Body of pancreas (tissue), 4 donors: ENCODE results near the gene CD6. TPM values are rescaled to one million over a fixed set of nuclear protein-coding genes. Genes with fewer than 3 reads are reported as not detected.

ENCODE experiments used
- ATAC-seq: fragments of 150-250 bp; one replicate; pipeline ENCODE4 v1.9.1; 2016
- DNase-seq, 4 donors: peaks; one replicate each; pipeline ENCODE4 v3.0.0-alpha.2; 2019
- H3K27ac ChIP-seq, 4 donors: fragments of 200-600 bp; sonication (generic); 1 replicate in 3 of 4; 2 replicates in 1 of 4; pipeline versions ENCODE4 v1.5.1 to v1.6.1; 2016 to 2019; ENCODE audit warnings: mild to moderate bottlenecking in 1 of 4, mixed read lengths in 1 of 4, moderate library complexity in 1 of 4
- H3K27me3 ChIP-seq, 2 donors: fragments of 200-600 bp; sonication (generic); one replicate each; pipeline ENCODE4 v1.6.0; 2016; ENCODE audit warnings: mild to moderate bottlenecking in 1 of 2
- H3K36me3 ChIP-seq, 2 donors: fragments of 200-600 bp; sonication (generic); replicated peaks in 1 of 2; 2 replicates each; pipeline ENCODE4 v1.5.1; 2016; ENCODE audit warnings: low read depth in 2 of 2; ENCODE audit not compliant: insufficient read depth in 1 of 2
- H3K4me1 ChIP-seq: fragments of 200-600 bp; sonication (generic); one replicate; pipeline ENCODE4 v1.6.0; 2016
- H3K4me3 ChIP-seq, 2 donors: fragments of 200-600 bp; sonication (generic); 1 replicate in 1 of 2; 2 replicates in 1 of 2; pipeline ENCODE4 v1.5.1; 2016 to 2019
- H3K9me3 ChIP-seq, 3 donors: fragments of 200-600 bp; sonication (generic); 1 replicate in 2 of 3; 2 replicates in 1 of 3; pipeline ENCODE4 v1.5.1; 2016
- CTCF ChIP-seq, 7 experiments: fragments of 450-650 bp in 4 of 7; fragments of 200-600 bp in 3 of 7; sonication (generic) in 3 of 7; IDR thresholded peaks; one replicate each; pipeline ENCODE4 v1.5.1; 2016 to 2019; ENCODE audit warnings: antibody characterized with exemption in 7 of 7
- POLR2A ChIP-seq, 3 donors: fragments of 450-650 bp; IDR thresholded peaks; one replicate each; pipeline ENCODE4 v1.6.1; 2016; ENCODE audit warnings: antibody characterized with exemption in 3 of 3, mild to moderate bottlenecking in 2 of 3
- WGBS, 2 donors: methylation state at CpG; one replicate each; pipeline ENCODE4 v1.1.5; 2017; 5-methylcytosine and 5-hydroxymethylcytosine counted together
- intact Hi-C: fragments of 100-400 bp; cut with DNase I; formaldehyde crosslinking; loops from one replicate; pipeline ENCODE4 v1.15.1; 2023
- total RNA-seq, 2 donors: library from RNA; depleted of rRNA; stranded (reverse); fragments of >200 nt; gene quantifications; one replicate each; pipeline ENCODE4 v1.1.0, GENCODE V29; 2016

The CD6 gene
- total RNA-seq, 2 donors from 2014 or later = 1.0 to 3.3 TPM

GRCh38 chr11:60960405-60960804 is 11.1 kb upstream of the CD6 start:
- DNase-seq = no peak
- Histone ChIP-seq H3K4me3 (no peak overlapping the region), H3K4me1 (no peaks in the 10 kb centered on the region), H3K9me3 (no peaks in the 10 kb centered on the region), H3K36me3 (no peaks in the 10 kb centered on the region), H3K27ac (no peak overlapping the region), H3K27me3 (no peaks in the 10 kb centered on the region)
- intact Hi-C loops = no loop called here
- TF ChIP-seq POLR2A (IDR thresholded peaks at IDR 0.05) = no peak
- no peak for TF ChIP-seq CTCF (IDR thresholded peaks at IDR 0.05)
- ATAC-seq = no peak
- 89 to 90% methylated on average over 7 of the region's 7 CpGs for WGBS, 2 donors

- Histone ChIP-seq H3K27me3 (no peaks in the 10 kb centered on the region), H3K9me3 (no peaks in the 10 kb centered on the region), H3K27ac (no peak overlapping the region), H3K4me3 (no peak overlapping the region), H3K4me1 (no peaks in the 10 kb centered on the region), H3K36me3 (no peaks in the 10 kb centered on the region)
- TF ChIP-seq POLR2A (IDR thresholded peaks at IDR 0.05) (no peak), CTCF (IDR thresholded peaks at IDR 0.05) (no peak)
- no peak for DNase-seq
- WGBS, 2 donors = 82 to 89% methylated on average over 6 of the region's 6 CpGs
- intact Hi-C loops = no loop called here
- no peak for ATAC-seq
These were observed 6.7 kb upstream of the CD6 start for GRCh38 chr11:60964801-60965200.

- Histone ChIP-seq H3K9me3 (no peaks in the 10 kb centered on the region), H3K27ac (no peak overlapping the region), H3K4me1 (peaks cover 4% of the 10 kb centered on the region), H3K36me3 (no peaks in the 10 kb centered on the region), H3K27me3 (no peaks in the 10 kb centered on the region), H3K4me3 (no peak overlapping the region)
- intact Hi-C loops = no loop called here
- DNase-seq (no peak), ATAC-seq (no peak)
- TF ChIP-seq CTCF (IDR thresholded peaks at IDR 0.05) = no peak
- no peak for TF ChIP-seq POLR2A (IDR thresholded peaks at IDR 0.05)
- WGBS, 2 donors = 63 to 80% methylated on average over 4 of the region's 4 CpGs
These were observed 4.6 kb upstream of the CD6 start for GRCh38 chr11:60966890-60967289.

DNA sequence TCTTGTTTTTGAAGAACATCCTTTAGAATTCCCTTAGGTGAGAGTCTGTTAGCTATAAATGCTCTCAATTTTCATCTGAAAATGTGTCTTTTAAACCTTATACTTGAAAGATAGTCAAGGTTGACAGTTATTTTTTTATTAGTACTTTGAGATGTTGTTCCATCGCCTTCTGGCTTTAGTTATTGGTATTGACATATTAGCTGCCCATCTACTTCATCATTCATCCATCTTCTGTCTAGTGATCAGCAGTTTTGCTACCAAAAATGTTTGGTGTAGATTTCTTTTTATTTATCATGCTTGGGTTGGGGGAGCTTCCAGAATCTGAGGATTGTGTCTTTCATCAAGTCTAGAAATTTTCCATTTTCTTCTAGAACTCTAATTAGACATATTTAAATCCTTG is 3.3 kb upstream of the CD6 start:
- WGBS, 2 donors = 38 to 82% methylated on average over 1 of the region's 1 CpG
- no peak overlapping the region for H3K4me3 ChIP-seq
- no peaks in the 10 kb centered on the region for H3K36me3 ChIP-seq
- DNase-seq = no peak
- H3K27me3 ChIP-seq = no peaks in the 10 kb centered on the region
- no peak overlapping the region for H3K27ac ChIP-seq
- no peaks in the 10 kb centered on the region for H3K9me3 ChIP-seq
- TF ChIP-seq POLR2A (IDR thresholded peaks at IDR 0.05) (no peak), CTCF (IDR thresholded peaks at IDR 0.05) (no peak)
- H3K4me1 ChIP-seq = peaks cover 4% of the 10 kb centered on the region
- no peak for ATAC-seq
- intact Hi-C loops = no loop called here

GRCh38 chr11:60970369-60970774 is 1.1 kb upstream of the CD6 start:
- no peaks in the 10 kb centered on the region for H3K9me3 ChIP-seq
- 5 to 8% methylated on average over 7 to 9 of the region's 9 CpGs for WGBS, 2 donors
- DNase-seq = peak; percentile 58 to 72 (median 66)
- no peak overlapping the region for H3K4me3 ChIP-seq
- intact Hi-C loops = no loop called here
- H3K27ac ChIP-seq = no peak overlapping the region
- H3K27me3 ChIP-seq = no peaks in the 10 kb centered on the region
- TF ChIP-seq CTCF (IDR thresholded peaks at IDR 0.05) (peak; percentile 78 to 88 (median 83)), POLR2A (IDR thresholded peaks at IDR 0.05) (no peak)
- peak; percentile 58 for ATAC-seq
- H3K36me3 ChIP-seq = no peaks in the 10 kb centered on the region
- peaks cover 4% of the 10 kb centered on the region for H3K4me1 ChIP-seq
